GM10266 (cell line): ENCODE results near the gene DPT.

Experiments
- DNase-seq: peaks from one replicate; pipeline ENCODE4 v3.0.0; 2012; ENCODE audit errors: extremely low spot score
- CTCF ChIP-seq: IDR thresholded peaks from 2 replicates; pipeline ENCODE4 v1.5.1; 2012; ENCODE audit warnings: mild to moderate bottlenecking, low read depth; ENCODE audit not compliant: control insufficient read depth, insufficient read depth; ENCODE audit errors: missing control alignments

Gene DPT

DNA sequence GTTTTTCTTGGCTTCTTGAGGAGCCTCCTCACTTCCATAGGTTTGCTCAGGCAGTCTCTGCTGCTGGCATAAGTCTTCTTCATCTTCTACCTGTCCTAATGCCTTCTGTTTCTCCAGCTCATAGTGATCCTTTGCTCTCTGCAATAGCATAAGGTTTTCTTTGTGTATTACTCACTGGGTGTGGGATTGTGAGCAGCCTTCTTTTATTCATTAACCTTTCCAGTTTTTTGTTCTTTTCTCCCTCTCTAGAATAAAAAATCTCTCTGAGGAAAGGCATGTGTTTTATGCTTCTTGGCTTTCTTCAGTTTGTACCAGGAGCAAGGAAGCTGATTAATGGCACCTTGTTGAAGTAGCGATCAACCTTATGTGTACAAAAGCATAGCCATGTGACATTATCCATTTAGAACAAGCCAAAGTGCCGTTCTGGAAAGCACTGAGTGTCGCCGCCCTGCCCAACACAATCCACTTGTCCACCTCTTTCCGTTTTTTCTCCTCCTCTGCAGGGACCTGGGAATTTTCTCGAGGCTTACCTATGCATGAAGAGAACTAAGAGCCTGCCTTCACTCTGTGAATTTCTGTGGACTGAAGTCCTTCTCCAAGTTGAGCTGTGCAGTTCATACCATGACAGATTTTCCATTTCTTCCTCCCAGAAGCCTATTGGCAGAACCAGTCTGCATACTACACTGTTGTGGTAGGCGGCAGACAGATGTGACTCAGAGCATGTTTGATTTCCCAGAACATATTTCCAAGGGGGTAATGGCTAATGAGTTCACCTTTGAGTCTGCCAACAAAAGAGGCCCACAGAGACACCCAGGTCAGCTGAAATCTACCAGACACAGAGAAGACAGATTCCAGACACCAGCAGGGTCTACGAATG is 39.0 kb downstream of the DPT start:
- no peak for TF ChIP-seq CTCF
- DNase-seq, result no peak

GRCh38 chr1:168689327-168689657 is 39.7 kb downstream of the DPT start:
- no peak for DNase-seq
- no peak for TF ChIP-seq CTCF

DNA sequence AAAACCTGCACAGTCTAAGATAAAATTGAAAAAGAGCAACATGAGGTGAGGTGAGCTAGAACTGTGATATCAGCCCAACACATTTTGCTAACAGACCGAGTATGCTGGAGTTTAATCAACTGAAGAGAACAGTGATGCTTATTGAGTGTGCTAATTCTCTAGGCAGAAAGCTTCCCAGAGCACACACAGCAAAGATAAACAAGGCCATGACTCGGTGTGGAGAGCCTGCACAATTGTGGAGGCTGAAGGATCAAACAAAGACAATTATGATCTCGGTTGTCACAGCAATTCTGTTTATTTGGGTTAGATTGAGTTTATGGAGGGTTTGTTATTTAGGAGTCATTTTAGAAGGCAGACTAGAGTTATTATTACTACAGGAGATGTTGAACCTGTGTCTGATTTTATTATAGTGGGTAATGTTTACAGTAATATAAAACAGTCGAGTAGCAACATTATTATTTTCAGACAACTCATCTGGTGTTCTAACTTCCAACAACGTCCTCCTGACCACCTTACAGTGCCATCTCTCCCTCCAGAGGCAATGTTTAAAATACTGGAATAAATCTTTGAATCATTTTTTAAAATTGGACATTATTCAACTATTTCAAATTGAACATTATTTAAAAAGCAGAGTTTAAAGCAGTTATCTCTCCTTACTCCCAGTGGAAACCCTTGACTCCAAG is 40.2 kb downstream of the DPT start:
- no peak for DNase-seq
- no peak for TF ChIP-seq CTCF

DNA sequence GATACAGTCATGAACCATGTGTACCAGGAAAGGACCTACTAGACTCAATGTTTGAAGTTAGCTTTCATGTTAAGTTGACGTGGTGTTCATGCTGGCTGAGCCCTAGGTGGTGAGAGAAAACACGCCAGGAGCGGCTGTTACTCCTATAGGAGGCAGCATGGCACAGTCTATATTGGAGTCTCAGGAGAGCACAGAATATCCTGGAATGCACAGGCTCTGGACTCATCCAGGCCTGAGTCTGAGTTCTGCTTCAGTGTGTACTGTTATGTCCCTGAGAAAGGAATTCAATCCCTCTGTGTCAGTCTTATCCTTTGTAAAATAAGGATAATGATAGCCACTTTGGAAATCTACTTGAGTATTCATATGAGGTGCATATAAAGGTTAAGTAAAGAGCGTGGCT is 41.2 kb downstream of the DPT start:
- TF ChIP-seq CTCF, result no peak
- no peak for DNase-seq

DNA sequence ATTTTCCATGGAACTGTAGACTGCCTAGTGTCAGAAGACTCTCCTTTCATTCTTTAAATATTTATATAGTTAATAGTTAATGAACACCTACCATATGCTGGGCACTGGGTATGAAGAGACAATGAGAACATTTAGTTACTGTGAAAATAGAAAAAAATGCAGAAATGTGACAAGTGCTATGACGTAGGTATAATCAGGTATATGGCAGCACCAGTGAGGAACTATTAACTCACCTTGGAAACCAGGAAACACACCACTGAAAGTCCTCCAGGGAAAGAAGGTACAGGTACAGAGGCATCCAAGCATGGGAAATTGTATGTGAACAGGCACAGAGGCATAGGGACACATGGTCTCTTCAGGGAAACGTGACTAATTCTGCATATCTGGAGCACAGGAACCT is 42.3 kb downstream of the DPT start:
- TF ChIP-seq CTCF, result no peak
- DNase-seq, result no peak

DNA sequence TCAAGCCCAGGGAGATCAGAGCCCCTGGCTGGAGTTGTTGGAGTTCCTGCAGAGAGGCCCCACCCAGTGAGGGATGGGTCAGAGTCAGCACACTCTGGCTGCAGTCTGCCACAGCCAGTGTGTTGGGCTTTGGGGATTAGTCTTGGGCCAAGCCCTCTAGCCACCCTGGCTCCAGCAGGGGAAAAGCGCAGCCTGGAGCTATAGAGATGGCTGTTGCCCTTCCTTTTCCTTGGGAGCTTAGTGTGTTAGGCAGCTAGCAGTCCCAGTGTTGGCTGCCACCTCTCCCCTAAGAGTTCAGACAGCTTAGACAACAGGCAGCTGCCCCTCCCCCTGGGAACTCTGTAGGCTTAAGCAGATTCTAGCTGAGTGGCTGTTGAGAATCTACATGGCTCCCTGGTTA is 45.1 kb downstream of the DPT start:
- no peak for DNase-seq
- TF ChIP-seq CTCF, result no peak

DNA sequence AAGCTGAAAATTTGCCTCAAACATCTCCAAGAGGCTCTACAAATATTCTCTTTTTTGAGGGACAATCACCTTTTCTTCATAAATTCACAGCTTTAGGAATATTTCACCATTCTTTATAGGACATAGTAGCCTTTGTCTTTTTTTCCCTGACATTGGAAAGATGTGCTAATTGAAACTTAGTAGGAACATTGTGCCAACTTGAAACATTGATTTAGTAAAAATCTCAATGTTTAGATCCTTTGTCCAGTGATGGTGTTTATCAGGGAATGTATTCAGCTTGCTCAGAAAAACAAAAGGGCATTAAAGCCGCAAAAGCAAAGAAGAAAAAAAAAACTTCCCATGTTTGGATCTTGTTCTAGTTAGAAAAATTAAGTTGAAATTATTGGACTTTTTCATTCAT is 52.1 kb downstream of the DPT start:
- no peak for DNase-seq
- TF ChIP-seq CTCF, result no peak
